GM19463 (cell line): ENCODE measurements around the gene CALY.
"Not testable (repeated sequence)": the region's sequence is repeated elsewhere in the genome, so short reads cannot be mapped to it uniquely, and the experiment has no call there.

Experiments
- ATAC-seq: cut with Tn5 transposase; IDR thresholded peaks from one replicate; pipeline ENCODE4 v1.9.1; 2021; ENCODE audit warnings: mild to moderate bottlenecking, moderate library complexity; ENCODE audit not compliant: unreplicated experiment

Gene CALY

DNA sequence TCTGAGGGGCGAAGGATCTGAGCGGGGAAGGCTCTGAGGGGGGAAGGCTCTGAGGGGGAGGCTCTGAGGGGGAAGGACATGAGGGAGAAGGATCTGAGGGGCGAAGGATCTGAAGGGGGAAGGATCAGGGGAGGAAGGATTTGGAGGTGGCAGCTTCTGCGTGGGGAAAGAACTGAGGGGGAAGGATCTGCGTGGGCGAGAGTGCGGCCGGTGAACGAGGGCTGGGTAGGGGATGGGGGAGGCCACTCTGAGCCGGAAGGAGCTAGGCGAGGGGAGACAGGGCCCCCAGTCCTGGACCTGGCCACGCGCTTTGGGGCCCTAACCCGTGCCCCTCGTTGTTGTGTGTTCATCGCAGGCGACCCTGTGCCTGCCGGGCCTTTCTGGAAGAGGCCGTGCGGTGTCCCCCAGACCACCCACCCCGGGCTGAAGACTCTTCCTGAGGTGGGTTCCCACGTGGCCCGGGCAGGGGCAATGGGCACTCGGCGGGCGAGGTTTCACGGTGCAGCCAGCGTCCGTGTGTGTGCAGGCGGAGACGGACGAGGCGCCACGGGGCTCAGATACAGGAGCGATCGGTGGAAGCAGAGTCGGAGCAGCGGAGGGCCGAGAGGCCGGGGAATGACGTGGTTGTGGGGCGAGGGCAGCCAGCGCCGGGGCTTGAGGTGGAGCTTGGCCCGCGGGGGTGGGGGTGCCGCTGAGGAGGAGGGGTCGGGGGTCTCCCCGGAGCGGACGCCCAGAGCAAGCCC, 2.0 kb downstream of the CALY start:
- ATAC-seq, result no peak

- ATAC-seq, result no peak
Observed at GRCh38 chr10:133332936-133333699, 3.6 kb downstream of the CALY start.

DNA sequence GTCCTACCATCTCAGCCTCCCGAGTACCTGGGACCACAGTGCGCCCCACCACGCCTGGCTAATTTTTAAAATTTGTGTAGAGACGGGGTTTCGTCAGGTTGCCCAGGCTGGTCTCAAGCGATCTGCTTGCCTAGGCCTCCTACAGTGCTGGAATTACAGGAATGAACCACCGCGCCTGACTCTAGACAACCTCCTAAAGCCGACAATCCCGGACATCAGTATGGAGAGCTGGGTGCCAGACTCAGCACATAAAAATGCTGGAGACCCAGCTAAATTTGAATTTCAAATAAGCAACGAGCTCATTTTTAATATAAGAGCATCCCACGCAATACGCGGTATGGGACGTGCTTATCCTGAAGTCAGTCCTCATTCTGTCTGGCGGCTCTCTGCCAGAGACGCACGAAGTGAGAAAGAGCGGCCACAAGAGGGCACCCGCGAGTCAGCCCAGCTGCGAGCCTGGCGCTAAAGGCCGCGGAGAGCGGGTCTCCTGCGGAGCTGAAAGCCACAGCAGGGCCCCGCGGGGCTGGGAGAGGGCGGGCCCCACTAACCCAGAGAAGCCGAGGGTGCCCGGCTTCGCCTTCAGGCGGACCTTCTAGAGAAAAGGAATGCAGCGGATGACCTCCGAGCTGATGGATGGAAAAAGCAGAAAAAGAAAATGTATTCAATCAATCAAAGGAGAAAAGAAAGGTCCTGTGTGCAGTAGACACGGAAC, 7.0 kb downstream of the CALY start:
- ATAC-seq, result peak; percentile 88

DNA sequence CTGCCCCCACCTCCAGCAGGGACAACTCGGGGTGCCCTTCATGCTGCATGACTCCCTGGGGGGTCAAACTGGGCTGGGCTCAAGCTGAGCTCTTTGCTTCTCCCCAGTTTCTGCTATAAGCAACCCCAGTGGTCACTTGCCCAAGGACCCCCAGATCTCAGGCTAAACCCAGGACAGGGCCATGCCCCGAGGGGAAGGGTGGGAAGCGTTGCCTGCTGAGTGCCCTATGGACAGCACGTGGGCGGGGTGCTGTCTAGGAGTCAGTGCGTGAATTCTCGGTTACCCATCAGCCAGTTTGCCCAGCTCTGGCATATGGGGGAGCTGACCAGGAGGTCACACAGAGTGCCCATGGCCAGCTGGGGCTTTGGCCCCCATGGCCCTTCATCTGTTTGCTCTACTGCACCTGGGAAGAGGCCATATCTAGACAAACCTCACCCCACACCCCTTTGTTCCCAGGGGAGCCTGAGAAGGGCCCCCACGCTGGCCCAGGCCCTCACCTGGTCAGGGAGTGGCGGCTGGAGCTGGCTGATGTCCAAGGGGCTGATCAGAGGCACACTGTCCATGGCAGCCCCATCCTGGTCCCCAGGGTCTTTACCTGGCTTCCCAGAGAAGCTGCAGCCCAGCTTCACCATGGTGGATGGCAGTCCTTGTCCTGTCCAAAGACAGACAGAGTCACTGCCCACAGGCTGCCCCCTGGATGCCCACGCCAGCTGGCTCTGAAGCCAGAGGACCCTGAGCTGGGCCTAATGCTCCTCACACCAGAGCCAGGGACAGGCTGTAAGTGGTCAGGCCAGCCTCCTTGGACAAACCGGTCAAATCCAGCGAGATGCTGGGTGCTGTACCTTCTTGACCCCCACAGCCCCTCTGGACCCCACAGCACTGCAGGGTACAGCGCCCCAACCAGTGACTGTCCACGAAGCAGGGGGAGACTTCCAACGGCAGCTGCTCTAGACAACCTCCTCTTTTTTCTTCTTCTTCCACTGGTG, 8.0 kb downstream of the CALY start:
- no peak for ATAC-seq

DNA sequence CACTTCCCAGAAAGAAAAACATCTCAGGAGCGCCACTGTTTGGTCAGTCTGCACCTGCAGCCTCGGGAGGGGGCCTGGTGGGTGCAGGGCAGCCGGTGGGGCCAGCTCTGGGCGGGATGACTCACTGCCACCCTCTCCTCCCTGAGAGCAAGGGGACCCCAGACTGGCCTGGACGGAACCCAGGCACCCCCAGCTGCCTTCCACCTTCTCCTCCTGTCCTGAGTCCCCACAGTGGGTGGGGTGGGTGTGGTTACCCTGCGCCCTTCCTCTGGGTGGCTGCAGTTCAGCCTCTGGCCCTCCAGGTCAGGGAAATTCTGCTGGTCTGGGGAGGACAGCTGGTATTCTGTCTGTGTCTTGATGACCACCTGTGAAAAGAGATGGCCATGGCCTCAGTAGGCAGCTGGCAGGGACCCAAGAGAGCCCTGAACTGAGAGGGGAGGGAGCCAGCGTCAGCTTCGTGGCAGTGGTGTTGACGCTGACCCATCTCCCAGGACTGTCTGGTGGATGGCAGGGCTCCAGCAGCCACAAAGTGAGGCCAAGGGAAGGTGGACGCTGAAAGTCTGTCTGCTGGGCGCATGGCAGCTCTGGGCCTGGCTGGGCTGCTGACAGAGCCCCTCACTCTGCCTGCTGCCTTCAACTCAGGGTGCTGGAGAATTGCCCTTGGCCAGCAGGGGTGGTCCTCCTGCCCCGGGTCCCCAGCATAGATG, 8.9 kb downstream of the CALY start:
- ATAC-seq, result no peak

GRCh38 chr10:133326745-133327650, 9.7 kb downstream of the CALY start:
- ATAC-seq, result no peak

DNA sequence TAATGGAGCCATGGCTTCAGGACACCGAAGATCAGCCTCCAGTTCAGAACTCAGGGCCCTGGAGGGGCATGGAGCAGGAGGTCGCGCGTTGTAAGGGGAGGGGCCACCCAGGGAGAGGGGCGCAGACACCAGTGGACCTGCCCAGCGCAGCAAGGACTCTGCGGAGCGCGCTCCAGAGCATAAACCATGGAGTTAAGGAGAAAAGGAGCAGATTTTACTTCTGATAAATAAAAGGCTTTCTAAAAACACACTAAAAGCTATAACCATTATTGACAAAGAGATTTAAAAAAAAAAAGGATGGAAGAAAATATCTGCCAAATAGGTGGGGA, 10.5 kb downstream of the CALY start:
- ATAC-seq, result no peak

DNA sequence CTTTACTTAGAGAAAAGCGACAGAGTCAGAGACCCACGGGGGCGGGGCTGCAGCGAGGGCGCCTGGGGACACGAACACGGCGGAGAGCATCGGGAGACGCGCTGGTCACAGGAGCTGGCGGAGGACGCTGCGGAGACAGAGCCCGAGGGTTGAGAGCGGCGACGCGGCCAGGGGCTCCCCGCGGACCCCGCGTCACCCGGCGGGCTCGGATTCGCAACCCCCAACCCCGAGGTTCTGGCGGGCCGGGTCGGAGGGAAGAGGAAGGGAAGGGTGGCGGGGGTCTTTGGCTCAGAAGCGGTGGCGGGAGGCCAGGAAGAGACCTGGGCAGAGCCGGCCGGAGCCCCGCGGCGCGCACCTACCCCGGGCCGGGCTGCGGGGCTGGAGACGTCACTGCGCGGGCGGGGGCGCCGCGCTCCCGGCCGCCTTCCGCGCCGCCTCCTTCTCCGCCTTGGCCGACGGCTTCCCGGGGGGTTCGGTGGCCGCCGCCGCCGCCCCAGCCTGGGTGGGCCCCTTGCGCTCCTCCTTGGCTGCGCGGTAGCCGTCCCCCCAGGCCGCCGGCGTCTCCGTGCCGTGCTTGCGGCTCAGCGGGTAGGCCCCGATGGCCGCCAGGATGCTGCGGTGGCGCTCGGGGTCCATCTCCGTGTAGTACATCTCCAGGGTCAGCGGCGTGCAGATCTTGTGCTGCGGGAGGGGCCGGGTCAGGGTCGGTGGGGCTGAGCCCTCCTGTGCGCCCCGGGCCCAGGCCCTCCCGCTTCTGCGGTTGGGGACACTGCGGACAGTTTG, 11.1 kb downstream of the CALY start:
- no peak for ATAC-seq

DNA sequence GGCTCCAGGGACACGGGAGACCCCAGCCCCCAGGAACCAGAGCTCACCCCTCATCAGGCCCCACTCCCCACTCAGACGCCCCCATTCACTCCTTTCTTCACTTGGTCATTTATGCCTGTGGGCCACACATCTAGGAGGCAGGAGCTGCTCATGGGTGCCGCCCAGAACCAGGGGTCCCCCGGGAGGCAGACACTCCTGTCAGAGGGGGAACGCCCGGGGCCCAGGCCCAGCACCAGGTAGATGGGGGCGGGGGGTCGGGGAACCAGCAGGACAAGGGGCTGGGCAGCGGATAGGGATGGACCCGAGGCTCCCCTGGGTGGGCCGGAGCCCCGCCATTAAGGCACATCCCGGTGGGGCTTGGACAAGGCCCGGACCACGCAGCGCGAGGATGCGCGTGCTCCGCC, 11.8 kb downstream of the CALY start:
- no peak for ATAC-seq

- ATAC-seq, result no peak
Observed at GRCh38 chr10:133324198-133324792, 12.4 kb downstream of the CALY start.

DNA sequence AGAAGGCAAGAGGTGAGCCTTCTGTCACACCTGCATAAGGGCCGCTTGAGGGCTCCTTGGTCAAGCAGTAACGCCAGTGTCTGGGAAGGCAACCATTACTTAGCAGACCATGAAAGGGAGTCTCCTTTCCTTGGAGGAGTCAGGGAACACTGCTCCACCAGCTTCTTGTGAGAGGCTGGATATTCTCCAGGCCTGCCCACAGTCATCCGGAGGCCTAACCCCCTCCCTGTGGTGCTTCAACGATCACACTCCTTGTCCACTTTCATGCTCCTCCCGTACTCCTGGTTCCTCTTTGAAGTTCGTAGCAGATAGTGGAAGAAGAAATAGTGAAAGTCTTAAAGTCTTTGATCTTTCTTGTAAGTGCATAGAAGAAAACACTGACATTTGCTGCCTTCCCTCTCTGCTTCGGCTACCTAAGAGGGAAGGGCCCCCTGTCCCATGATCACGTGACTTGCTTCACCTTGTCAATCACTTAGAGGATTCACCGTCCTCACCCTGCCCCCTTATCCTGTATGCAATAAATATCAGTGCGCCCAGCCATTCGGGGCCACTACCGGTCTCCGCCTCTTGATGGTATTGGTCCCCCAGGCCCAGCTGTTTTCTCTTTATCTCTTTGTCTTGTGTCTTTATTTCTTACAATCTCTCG, 14.5 kb downstream of the CALY start:
- not testable (repeated sequence) for ATAC-seq

DNA sequence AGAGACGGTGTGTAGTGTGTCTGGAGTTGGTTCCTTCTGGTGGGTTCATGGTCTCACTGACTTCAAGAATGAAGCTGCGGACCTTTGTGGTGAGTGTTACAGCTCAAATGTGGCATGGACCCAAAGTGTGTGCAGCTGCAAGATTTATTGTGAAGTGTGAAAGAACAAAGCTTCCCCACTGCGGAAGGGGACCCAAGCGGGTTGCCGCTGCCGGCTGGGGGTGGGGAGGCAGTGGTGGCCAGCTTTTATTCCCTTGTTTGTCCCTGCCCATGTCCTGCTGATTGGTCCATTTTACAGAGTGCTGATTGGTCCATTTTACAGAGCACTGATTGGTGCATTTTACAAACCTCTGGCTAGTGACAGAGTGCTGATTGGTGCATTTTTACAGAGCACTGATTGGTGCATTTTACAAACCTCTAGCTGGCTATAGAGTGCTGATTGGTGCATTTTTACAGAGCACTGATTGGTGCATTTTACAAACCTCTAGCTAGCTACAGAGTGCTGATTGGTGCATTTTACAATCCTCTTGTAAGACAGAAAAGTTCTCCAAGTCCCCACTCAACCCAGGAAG, 15.8 kb downstream of the CALY start:
- ATAC-seq, result not testable (repeated sequence)

- peak; percentile 79 for ATAC-seq
Observed at GRCh38 chr10:133318494-133319127, 18.1 kb downstream of the CALY start.

- ATAC-seq, result no peak
Observed at GRCh38 chr10:133316732-133317131, 20.0 kb downstream of the CALY start.

DNA sequence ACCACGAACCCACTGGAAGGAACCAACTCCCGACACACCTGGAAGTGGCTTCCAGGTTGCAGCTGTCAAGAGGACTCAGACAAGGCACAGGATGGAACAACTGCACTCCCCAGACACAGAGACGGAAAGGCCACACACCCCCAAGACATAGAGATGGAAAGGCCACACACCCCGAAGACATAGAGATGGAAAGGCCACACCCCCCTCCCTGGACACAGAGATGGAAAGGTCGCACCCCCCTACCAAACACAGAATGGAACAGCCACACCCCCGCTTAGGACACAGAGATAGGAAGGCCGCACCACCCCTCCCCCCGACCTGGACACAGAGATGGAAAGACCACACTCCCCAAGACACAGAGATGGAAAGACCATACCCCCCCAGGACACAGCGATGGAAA, 20.4 kb downstream of the CALY start:
- no peak for ATAC-seq

GRCh38 chr10:133315847-133316246, 20.8 kb downstream of the CALY start:
- ATAC-seq, result no peak

GRCh38 chr10:133314911-133315310, 21.8 kb downstream of the CALY start:
- no peak for ATAC-seq
